Chondrocyte (in vitro differentiated cells): ENCODE data around the gene VTN. TPM values are rescaled to one million over a fixed set of nuclear protein-coding genes. Genes with fewer than 3 reads are reported as not detected.

Experiments
- DNase-seq: peaks from one replicate; pipeline ENCODE4 v3.0.0; 2021; ENCODE audit warnings: mixed read lengths, low spot score
- H3K27ac Mint-ChIP-seq: one replicate; pipeline ENCODE4 v1.8.0; 2021; ENCODE audit warnings: mild to moderate bottlenecking, moderate library complexity, mixed read lengths; ENCODE audit not compliant: unreplicated experiment
- H3K27me3 Mint-ChIP-seq: 2 replicates; pipeline ENCODE4 v1.8.0; 2021; ENCODE audit warnings: low read depth, mixed read lengths
- H3K36me3 Mint-ChIP-seq: 2 replicates; pipeline ENCODE4 v1.8.0; 2021; ENCODE audit warnings: low read depth, mixed read lengths
- H3K4me1 Mint-ChIP-seq: 2 replicates; pipeline ENCODE4 v1.8.0; 2021; ENCODE audit warnings: low read depth, mild to moderate bottlenecking, mixed read lengths
- H3K4me3 Mint-ChIP-seq: one replicate; pipeline ENCODE4 v1.8.0; 2021; ENCODE audit warnings: mild to moderate bottlenecking, moderate library complexity, mixed read lengths; ENCODE audit not compliant: unreplicated experiment
- H3K9me3 Mint-ChIP-seq: 2 replicates; pipeline ENCODE4 v1.8.0; 2021; ENCODE audit warnings: low read depth, mixed read lengths
- total RNA-seq: library from RNA; stranded (reverse); gene quantifications from 3 replicates; pipeline ENCODE4 v1.2.1, GENCODE V29; 2021
- TF ChIP-seq, protein P1 (sequence below): fragments of 200-600 bp; sonication (generic); IDR thresholded peaks from 2 replicates; pipeline ENCODE4 v1.5.0; 2021; ENCODE audit warnings: antibody characterized with exemption, mild to moderate bottlenecking, moderate library complexity

VTN gene
- total RNA-seq, 1 donor from 2014 or later = 0.55 TPM

GRCh38 chr17:28385037-28385400 is 14.9 kb upstream of the VTN start:
- Mint-ChIP-seq H3K27ac (no peak overlapping the region), H3K4me3 (no peak overlapping the region), H3K9me3 (no peaks in the 10 kb centered on the region), H3K36me3 (peaks cover 24% of the 10 kb centered on the region), H3K4me1 (no peaks in the 10 kb centered on the region), H3K27me3 (no peaks in the 10 kb centered on the region)
- no peak for DNase-seq
- TF ChIP-seq, protein P1, sequence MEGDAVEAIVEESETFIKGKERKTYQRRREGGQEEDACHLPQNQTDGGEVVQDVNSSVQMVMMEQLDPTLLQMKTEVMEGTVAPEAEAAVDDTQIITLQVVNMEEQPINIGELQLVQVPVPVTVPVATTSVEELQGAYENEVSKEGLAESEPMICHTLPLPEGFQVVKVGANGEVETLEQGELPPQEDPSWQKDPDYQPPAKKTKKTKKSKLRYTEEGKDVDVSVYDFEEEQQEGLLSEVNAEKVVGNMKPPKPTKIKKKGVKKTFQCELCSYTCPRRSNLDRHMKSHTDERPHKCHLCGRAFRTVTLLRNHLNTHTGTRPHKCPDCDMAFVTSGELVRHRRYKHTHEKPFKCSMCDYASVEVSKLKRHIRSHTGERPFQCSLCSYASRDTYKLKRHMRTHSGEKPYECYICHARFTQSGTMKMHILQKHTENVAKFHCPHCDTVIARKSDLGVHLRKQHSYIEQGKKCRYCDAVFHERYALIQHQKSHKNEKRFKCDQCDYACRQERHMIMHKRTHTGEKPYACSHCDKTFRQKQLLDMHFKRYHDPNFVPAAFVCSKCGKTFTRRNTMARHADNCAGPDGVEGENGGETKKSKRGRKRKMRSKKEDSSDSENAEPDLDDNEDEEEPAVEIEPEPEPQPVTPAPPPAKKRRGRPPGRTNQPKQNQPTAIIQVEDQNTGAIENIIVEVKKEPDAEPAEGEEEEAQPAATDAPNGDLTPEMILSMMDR = no peak

DNA sequence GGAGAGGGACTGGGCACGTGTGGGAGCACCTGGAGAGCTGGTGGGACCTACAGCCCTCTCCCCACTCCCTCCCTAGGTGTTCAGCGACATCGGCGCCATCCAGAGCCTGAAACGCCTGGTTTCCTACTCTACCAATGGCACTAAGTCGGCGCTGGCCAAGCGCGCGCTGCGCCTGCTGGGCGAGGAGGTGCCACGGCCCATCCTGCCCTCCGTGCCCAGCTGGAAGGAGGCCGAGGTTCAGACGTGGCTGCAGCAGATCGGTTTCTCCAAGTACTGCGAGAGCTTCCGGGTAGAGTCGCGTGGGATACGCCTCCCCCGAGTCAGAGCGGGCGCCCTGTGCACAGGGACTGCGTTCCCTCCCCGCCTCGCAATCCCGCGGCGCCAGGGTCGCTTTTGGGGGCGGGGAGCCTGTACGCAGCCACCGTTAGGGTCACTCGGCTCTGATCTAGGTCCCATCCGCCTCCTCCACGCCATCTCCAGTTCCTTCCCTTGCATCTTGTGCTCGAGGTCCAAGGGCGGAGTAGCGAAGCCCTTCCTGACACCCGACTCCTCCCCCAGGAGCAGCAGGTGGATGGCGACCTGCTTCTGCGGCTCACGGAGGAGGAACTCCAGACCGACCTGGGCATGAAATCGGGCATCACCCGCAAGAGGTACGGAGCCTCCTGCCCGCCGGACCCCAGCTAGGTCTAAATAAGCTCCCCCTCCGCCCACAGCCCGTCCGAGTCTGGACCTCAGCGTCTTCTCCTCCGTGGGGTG is 14.4 kb upstream of the VTN start:
- Mint-ChIP-seq H3K9me3 (no peaks in the 10 kb centered on the region), H3K4me3 (no peak overlapping the region), H3K27me3 (no peaks in the 10 kb centered on the region), H3K27ac (no peak overlapping the region), H3K36me3 (peaks cover 19% of the 10 kb centered on the region), H3K4me1 (no peaks in the 10 kb centered on the region)
- peak; percentile 86 for DNase-seq
- TF ChIP-seq, protein P1 = no peak

- Mint-ChIP-seq H3K27me3 (no peaks in the 10 kb centered on the region), H3K27ac (no peak overlapping the region), H3K4me3 (no peak overlapping the region), H3K9me3 (no peaks in the 10 kb centered on the region), H3K36me3 (peaks cover 10% of the 10 kb centered on the region), H3K4me1 (no peaks in the 10 kb centered on the region)
- DNase-seq = peak; percentile 87
- TF ChIP-seq, protein P1 = no peak
Measured at GRCh38 chr17:28381141-28381825, 11.2 kb upstream of the VTN start.

GRCh38 chr17:28379814-28380801 is 10.0 kb upstream of the VTN start:
- Mint-ChIP-seq H3K4me1 (no peaks in the 10 kb centered on the region), H3K9me3 (no peaks in the 10 kb centered on the region), H3K36me3 (peaks cover 9% of the 10 kb centered on the region), H3K4me3 (no peak overlapping the region), H3K27me3 (no peaks in the 10 kb centered on the region), H3K27ac (no peak overlapping the region)
- TF ChIP-seq, protein P1 = no peak
- DNase-seq = no peak

DNA sequence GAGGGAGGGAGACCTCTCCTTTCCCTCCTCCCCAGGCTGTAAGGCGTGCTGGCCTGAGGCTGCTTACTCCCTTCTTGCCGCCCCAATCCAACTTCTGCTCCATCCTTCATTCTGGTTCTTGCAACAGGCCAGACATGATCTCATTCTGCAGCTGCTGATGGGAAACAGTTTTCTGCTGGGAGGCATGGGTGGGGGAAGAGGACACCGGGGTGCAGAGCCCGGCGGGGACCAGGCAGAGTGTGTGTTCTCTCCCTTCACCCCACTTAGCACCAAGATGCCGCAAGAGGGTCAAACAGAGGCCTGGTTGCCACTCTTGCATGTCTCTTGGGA is 2.8 kb upstream of the VTN start:
- H3K4me1 Mint-ChIP-seq = peaks cover 33% of the 10 kb centered on the region
- peak overlapping the region; percentile 17 for H3K27ac Mint-ChIP-seq
- no peaks in the 10 kb centered on the region for H3K9me3 Mint-ChIP-seq
- TF ChIP-seq, protein P1 = no peak
- H3K27me3 Mint-ChIP-seq = no peaks in the 10 kb centered on the region
- DNase-seq = peak; percentile 57
- peak overlapping the region; percentile 65 for H3K4me3 Mint-ChIP-seq
- H3K36me3 Mint-ChIP-seq = no peaks in the 10 kb centered on the region
